HG03565 (cell line): ENCODE results near the gene SPDYE5.
"Not testable (repeated sequence)": the region's sequence is repeated elsewhere in the genome, so short reads cannot be mapped to it uniquely, and the experiment has no call there.

Experiments used
- ATAC-seq: cut with Tn5 transposase; IDR thresholded peaks from one replicate; pipeline ENCODE4 v1.9.1; 2021; ENCODE audit warnings: mild to moderate bottlenecking, moderate library complexity; ENCODE audit not compliant: unreplicated experiment

The SPDYE5 gene, protein sequence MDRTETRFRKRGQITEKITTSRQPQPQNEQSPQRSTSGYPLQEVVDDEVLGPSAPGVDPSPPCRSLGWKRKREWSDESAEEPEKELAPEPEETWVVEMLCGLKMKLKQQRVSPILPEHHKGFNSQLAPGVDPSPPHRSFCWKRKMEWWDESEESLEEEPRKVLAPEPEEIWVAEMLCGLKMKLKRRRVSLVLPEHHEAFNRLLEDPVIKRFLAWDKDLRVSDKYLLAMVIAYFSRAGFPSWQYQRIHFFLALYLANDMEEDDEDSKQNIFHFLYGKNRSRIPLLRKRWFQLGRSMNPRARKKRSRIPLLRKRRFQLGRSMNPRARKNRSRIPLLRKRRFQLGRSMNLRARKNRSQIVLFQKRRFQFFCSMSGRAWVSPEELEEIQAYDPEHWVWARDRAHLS

GRCh38 chr7:75492020-75492419 is at the start of gene SPDYE5:
TSS of gene SPDYE5 (plus strand) at chr7:75492320. CDS start at chr7:75494048, 1,728 bp downstream.
- not testable (repeated sequence) for ATAC-seq

DNA sequence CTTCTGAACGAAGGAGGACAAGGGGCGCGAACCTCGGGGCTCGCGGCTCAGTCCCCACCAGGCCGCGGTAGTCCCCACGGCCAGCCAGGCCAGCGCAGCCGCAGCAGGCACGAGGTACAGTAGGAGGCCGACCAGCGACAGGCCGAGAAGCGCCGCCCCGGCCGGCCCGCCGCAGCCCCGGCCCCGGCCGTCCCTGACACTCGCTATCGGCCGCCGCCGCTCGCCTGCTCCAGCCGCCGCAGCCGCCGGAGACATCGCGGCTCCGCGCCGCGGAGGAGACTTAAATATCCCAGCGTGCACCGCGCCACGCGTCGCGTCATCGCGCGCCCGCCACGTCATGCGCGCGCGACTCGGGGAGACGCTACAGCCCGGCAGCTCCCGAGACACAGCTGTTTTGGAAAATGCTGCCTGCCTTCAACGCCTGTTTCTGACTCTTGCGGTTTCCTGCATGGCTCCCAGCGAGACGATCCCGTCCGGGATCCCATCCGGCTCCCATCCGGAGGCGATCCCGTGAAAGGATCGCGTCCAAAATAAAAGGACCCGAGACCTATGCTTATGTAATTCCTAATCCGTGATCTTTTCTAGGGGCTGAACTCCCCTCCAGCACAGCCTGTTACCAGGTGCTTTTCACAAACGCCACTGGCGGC is 49.5 kb upstream of the SPDYE5 start:
- ATAC-seq = peak; percentile 82

- ATAC-seq = not testable (repeated sequence)
These were observed 42.2 kb upstream of the SPDYE5 start for GRCh38 chr7:75449946-75450345.

DNA sequence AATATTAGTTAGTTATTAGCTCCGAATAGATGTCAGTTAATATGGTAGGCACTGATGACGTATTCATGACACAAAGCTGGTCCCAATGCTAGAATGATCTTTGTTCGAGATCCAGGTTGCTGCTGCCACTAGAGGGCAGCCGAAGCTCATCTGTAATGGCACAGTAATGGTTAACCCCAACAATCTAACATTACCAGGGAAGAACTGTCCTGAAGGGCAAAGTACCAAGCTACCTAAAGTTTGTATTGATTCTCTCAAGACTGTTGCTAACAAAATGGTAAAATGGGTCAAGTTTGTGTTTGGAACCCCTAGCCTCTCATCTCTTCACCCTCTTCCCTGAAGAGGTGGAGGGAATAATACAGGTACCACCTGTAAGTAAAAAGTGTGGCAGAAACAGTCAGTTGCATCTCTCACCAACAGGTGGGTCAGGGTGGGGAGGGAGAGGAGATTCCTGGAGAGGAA is 39.6 kb upstream of the SPDYE5 start:
- ATAC-seq = peak; percentile 88

DNA sequence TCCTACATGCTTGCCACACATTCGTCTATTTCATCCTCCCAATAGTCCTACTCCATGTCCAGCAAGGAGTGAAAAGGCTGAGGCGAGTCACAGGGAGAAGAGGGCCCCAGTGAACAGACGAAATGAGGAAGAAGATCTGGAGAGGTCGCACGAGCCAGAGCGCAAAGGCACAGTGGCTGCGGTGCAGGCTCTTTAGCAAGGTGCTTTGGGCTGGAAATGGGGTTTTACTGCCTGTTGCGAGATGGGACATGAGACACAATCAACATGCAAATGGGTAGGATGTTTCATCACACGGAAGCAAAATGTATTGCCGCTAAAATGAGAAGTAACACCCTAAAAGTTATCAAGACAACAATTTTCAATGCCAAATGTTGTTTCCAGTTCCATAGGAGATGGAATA is 35.7 kb upstream of the SPDYE5 start:
- not testable (repeated sequence) for ATAC-seq

DNA sequence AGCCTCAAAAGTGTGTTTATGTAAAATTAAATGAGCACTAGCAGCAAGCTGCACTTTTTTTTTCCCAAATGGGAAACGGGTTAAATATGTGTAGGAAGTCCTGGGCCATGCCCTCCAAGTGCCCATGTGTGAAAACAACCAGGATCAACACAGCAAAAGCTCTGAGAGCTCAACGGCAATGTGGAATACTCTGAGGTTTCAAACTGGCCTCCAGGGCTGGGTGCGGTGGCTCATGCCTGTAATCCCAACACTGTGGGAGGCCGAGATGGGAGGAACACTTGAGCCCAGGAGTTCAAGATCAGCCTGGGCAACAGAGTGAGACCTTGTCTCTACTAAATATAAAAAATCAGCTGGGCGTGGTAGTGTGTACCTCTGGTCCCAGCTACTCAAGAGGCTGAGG is 34.1 kb upstream of the SPDYE5 start:
- not testable (repeated sequence) for ATAC-seq

DNA sequence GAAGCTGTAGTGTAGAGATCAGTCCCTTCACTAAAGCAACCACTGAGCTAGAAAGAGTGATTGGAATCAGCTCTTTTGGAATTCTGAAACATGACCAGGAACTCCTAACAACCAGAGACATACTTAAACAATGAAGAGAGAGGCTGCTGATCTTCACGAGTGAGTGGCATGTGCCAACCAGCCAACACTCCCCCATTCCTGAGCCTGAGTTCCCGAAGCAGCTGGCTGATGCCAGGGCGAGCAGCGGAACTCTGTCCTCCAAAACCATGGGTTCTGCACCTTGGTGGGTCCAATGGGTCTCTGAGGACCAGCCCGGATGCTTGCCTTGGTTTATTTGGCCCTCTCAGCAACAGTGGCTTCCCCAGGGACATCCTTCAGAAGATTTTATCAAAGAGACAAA is 31.6 kb upstream of the SPDYE5 start:
- not testable (repeated sequence) for ATAC-seq

- ATAC-seq = not testable (repeated sequence)
These were observed 22.0 kb upstream of the SPDYE5 start for GRCh38 chr7:75470166-75470565.

DNA sequence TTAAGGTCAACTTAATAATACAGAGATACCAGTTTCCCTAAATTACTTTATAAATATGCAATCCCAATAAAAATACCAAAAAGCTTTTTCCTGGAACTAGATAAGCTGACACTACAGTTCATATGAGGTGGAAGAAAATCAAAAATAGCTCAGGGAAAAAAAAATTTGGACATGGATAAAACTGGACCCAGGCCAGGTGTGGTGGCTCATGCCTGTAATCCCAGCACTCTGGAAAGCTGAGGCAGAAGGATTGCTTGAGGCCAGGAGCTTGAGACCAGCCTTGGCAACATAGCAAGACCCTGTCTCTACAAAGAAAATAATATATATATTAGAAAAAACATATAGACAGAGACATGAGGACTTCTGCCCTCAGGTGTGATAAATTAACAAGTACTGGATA is 14.7 kb upstream of the SPDYE5 start:
- not testable (repeated sequence) for ATAC-seq

- not testable (repeated sequence) for ATAC-seq
These were observed 11.8 kb upstream of the SPDYE5 start for GRCh38 chr7:75480313-75480712.

GRCh38 chr7:75485355-75485978 is 6.7 kb upstream of the SPDYE5 start:
- not testable (repeated sequence) for ATAC-seq

DNA sequence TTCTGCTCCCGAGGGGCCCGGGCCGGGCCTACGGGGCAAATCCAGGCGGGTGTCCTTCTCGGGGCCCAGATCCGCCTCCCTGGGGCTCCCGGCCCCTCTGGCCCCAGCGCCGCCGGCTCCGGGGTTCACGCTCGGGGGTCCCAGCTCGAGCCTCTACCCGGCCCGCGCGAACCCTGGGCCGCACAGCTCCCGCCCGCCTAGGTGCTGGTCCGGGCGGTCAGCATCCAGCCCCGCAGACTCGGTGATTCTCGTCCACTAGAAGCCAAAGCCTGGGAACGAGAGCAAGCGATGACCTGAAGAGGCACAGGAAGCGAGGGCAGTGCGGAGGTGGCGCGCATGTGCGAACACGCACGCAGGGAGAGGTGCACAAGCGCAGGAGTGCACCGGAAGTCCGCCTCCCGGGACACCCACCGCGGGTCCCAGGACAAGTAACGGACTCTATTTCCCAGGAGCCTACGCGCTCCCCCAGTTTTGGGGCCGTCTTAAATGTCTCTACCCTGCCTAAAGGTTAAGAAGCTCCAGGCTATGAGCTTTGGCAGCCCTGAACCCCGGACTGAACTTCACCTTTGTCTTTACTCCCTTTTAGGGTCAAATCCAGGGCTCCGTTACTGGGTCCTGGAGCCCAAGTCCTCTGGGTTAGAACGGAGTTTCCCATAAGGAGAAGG is 6.0 kb upstream of the SPDYE5 start, which contains the start of gene POM121C:
Gene POM121C, minus strand, starts transcription at position 321 of the 665 bp plus-strand sequence. CDS start 44,803 bp downstream, outside the sequence.
- ATAC-seq = peak; percentile 97

GRCh38 chr7:75509033-75509432 is 16.9 kb downstream of the SPDYE5 start:
- not testable (repeated sequence) for ATAC-seq

- ATAC-seq = not testable (repeated sequence)
These were observed 26.7 kb downstream of the SPDYE5 start for GRCh38 chr7:75518842-75519241.

DNA sequence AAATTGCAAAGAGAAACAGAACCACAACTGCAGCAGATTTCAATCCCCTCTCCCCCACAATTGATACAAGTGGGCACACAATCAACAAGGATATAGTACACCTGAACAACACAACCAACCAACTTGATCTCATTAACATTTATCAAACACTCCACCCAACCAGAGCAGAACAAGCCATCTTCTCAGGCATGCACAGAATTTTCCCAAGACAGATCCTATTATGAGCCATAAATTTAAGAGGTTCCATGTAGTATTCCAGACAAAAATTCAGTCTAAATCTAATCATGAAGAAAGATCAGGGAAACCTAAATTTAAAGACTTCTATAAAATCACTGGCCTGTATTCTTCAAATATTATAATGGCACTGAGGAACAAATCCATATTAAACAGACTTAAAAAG is 29.6 kb downstream of the SPDYE5 start:
- not testable (repeated sequence) for ATAC-seq

DNA sequence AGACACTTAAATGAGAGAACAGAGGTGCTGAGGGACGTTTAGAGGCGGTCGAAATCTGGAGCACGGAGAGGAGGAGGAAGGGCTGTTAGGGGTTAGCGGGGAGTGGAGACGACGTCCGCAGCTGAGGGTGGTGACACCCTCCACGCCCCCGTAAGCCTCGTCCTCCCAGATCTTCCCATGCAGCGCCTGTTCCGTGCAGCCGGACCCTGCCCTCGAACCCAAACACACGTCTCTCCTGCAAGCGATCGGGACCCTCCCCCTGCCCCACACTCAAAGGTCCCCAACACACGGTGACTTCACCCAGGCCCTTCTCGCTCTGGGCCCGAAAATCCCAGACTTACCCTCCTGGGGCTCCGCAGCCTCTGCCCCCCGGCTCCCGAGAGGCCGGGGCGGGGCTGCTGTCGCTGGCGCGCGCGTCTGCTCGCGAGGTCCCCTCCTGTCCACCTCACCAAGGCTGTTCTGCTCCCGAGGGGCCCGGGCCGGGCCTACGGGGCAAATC is 35.2 kb downstream of the SPDYE5 start:
- ATAC-seq = not testable (repeated sequence)

- ATAC-seq = no peak
These were observed 39.3 kb downstream of the SPDYE5 start for GRCh38 chr7:75531359-75531821.

DNA sequence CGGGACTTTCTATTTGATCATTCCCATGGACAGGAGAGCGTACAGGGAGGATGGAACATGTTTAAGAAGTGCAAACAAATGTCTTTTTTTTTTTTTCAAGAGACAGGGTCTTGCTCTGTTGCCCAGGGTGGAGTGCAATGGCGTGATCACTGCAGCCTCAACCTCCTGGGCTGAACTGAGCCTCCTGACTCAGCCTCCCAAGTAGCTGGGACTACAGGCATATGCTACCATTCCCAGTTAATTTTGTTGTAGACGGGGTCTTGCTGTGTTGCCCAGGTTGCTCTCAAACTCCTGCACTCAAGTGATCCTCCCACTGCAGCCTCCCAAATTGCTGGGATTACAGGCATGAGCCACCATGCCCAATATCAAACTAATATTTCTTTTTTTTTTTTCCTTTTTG is 40.5 kb downstream of the SPDYE5 start:
- ATAC-seq = no peak

- no peak for ATAC-seq
These were observed 41.8 kb downstream of the SPDYE5 start for GRCh38 chr7:75533926-75534325.

- ATAC-seq = peak; percentile 80
These were observed 42.7 kb downstream of the SPDYE5 start for GRCh38 chr7:75534727-75535307.
